ENCODE results near the gene RASA4B. TPM values are rescaled to one million over a fixed set of nuclear protein-coding genes. Genes with fewer than 3 reads are reported as not detected.

The RASA4B gene
- total RNA-seq, 2 donors from 2014 or later: 13.2 to 30.0 TPM

DNA sequence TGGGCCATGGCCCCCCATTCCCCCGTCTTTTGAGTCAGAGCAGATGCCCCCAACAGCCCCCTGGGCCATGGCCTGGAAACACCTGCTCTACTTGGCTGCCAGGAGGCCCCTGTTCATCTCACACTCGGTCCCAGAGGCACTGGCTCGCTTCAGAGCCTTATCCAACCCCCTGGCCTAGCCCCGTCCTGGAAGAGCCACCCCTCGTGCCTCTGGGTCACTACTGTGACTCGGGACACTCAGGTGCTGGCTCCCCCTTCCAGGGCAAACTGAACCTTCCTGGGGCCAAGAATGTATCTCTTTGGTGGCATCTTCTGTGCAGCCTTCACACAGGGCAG is 45.8 kb downstream of the RASA4B start:
- intact Hi-C loops (cut with DNase I): no loop called here
- no peak overlapping the region for H3K4me3 ChIP-seq
- no peaks in the 10 kb centered on the region for H3K4me1 ChIP-seq
- no peak for TF ChIP-seq CTCF (IDR thresholded peaks at IDR 0.05)
- no peak for DNase-seq
- peaks cover 4% of the 10 kb centered on the region for H3K36me3 ChIP-seq
- H3K27me3 ChIP-seq: no peaks in the 10 kb centered on the region
- no peaks in the 10 kb centered on the region for H3K9me3 ChIP-seq
- H3K27ac ChIP-seq: no peak overlapping the region
- H3K9ac ChIP-seq (ENCODE audit: low read depth in 2 of 2, low read length in 2 of 2): no peak overlapping the region

DNA sequence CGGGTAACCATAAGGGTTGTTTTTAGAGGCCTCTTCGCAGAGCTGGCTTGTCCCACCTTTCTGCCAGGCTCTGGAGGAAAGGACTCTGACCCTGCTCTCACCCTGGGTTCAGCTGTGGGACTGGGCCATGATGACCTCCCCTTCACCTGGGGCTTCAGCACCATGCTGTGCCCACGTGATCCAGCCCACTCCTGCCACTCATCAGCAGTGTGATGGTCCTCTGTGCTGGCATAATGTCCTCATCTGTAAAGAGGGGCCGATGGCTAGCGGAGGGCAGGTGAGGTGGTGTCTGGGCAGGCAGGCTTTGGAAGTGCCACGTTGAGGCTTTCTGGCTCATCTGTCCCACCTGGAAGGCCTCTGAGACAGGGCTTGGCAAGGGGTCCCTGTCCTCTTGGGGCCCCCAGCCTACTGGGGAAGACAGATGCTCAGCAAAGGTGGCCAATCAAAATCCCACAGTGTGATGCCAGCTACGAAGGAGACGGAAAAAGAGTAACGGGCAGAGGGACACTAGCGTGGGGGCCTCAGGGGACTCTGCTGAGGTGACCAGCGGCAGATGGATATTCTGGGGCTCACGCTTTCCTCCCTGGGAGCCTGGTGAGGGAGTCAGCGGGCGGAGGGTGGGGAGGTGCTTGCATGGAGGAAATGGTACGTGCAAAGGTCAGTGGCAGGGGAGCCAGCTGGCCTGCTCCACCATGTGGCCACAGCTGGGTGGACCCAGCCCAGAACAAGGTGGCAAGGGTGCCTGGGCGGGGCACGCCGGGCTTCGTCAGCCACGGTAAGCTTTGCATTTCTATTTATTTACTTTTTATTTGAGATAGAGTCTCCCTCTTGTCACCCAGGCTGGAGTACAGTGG is 47.4 kb downstream of the RASA4B start:
- TF ChIP-seq CTCF (IDR thresholded peaks at IDR 0.05): no peak
- H3K9ac ChIP-seq (ENCODE audit: low read depth in 2 of 2, low read length in 2 of 2): peak overlapping the region in 1 of 2 donors; percentile 43
- peaks cover 4% of the 10 kb centered on the region for H3K36me3 ChIP-seq
- peak; percentile 83 for DNase-seq
- H3K27me3 ChIP-seq: no peaks in the 10 kb centered on the region
- no peaks in the 10 kb centered on the region for H3K9me3 ChIP-seq
- H3K4me3 ChIP-seq: no peak overlapping the region
- no peak overlapping the region for H3K27ac ChIP-seq
- peaks cover 5% of the 10 kb centered on the region for H3K4me1 ChIP-seq
- intact Hi-C loops (cut with DNase I): loop anchor here (10.0 kb wide), 1 partner anchor 65 kb away; no protein-coding TSS in a partner anchor

GRCh38 chr7:102469351-102469971 is 48.1 kb downstream of the RASA4B start:
- H3K9ac ChIP-seq (ENCODE audit: low read depth in 2 of 2, low read length in 2 of 2): no peak overlapping the region
- H3K9me3 ChIP-seq: no peaks in the 10 kb centered on the region
- H3K27me3 ChIP-seq: no peaks in the 10 kb centered on the region
- peaks cover 4% of the 10 kb centered on the region for H3K36me3 ChIP-seq
- no peak overlapping the region for H3K27ac ChIP-seq
- TF ChIP-seq CTCF (IDR thresholded peaks at IDR 0.05): no peak
- intact Hi-C loops (cut with DNase I): loop anchor here (10.0 kb wide), 1 partner anchor 65 kb away; no protein-coding TSS in a partner anchor
- no peak overlapping the region for H3K4me3 ChIP-seq
- no peak for DNase-seq
- H3K4me1 ChIP-seq: peaks cover 5% of the 10 kb centered on the region

- H3K9ac ChIP-seq (ENCODE audit: low read depth in 2 of 2, low read length in 2 of 2): no peak overlapping the region
- no peak for DNase-seq
- no peak overlapping the region for H3K27ac ChIP-seq
- H3K4me3 ChIP-seq: no peak overlapping the region
- peaks cover 4% of the 10 kb centered on the region for H3K36me3 ChIP-seq
- no peak for TF ChIP-seq CTCF (IDR thresholded peaks at IDR 0.05)
- intact Hi-C loops (cut with DNase I): loop anchor here (10.0 kb wide), 1 partner anchor 64 kb away; no protein-coding TSS in a partner anchor
- H3K4me1 ChIP-seq: peaks cover 9% of the 10 kb centered on the region
- H3K27me3 ChIP-seq: no peaks in the 10 kb centered on the region
- H3K9me3 ChIP-seq: no peaks in the 10 kb centered on the region
Measured at GRCh38 chr7:102468478-102469350, 48.9 kb downstream of the RASA4B start.
